Activated T-cell treated with anti-CD3 and anti-CD28 coated beads, Interleukin-2, amount 50 U/mL, for 4 hours (primary cell): ENCODE measurements around the gene PIF1. TPM values are rescaled to one million over a fixed set of nuclear protein-coding genes. Genes with fewer than 3 reads are reported as not detected.
"Not testable (repeated sequence)": the region's sequence is repeated elsewhere in the genome, so short reads cannot be mapped to it uniquely, and the experiment has no call there.

ENCODE experiments used
- ATAC-seq, 2 donors: fragments of 200-7000 bp; cut with Tn5 transposase; one replicate each; pipeline ENCODE4 v1.10.0; 2021
- DNase-seq: peaks from one replicate; pipeline ENCODE4 v3.0.0-alpha.2; 2020
- H3K27me3 Mint-ChIP-seq: one replicate; pipeline ENCODE4 v1.8.0; 2021; ENCODE audit warnings: low read depth, mixed read lengths
- H3K36me3 Mint-ChIP-seq: one replicate; pipeline ENCODE4 v1.8.0; 2022; ENCODE audit warnings: mixed read lengths; ENCODE audit not compliant: insufficient read depth
- H3K4me1 Mint-ChIP-seq: one replicate; pipeline ENCODE4 v1.8.0; 2021; ENCODE audit warnings: low read depth, mixed read lengths
- H3K4me3 Mint-ChIP-seq: one replicate; pipeline ENCODE4 v1.8.0; 2021; ENCODE audit warnings: mild to moderate bottlenecking, moderate library complexity, mixed read lengths
- H3K9me3 Mint-ChIP-seq: one replicate; pipeline ENCODE4 v1.8.0; 2021; ENCODE audit warnings: mixed read lengths
- total RNA-seq, 3 donors: library from RNA; stranded (reverse); gene quantifications; one replicate each; pipeline ENCODE4 v1.2.1, GENCODE V29; 2021

PIF1 gene
- total RNA-seq, 3 donors from 2014 or later = 1.5 to 2.2 (median 1.6) TPM

DNA sequence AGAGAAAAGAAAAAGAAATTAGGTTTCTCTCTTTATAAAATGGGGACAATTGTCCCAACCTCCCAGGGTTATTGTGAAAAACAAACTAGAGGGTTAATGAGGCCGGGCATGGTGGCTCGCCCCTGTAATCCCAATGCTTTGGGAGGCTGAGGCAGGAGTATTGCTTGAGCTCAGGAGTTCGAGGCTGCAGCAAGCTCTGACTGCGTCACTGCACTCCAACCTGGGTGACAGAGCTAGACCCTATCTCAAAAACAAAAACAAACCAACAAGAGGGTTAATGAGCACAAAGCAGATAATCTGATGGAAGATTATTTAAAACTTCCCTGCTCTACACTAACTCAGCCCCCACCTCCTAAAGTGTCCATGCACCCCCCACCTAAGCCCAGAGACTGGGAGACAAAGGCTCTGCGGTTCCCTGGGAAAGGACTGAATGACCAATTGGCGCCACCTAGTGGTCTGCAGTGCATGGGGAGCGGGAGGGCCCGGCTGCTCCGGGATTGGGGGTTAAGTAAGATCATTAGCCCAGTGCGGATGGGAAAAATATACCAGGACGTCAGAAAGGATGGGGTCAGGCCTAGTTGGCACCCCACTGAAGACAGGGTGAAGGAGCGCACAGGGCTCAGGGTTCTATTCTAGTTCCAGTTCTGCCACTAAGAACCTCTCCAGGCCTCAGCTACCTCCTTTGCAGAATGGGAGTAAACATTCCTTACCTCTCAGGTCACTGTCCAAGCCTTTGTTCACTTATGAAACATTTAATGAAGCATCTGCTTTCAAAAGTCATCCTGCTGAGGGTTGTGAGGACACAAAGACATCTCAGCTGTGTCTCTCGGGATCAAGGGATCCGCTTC is 15.6 kb downstream of the PIF1 start:
- ATAC-seq (peak; percentile 71 to 74), DNase-seq (peak; percentile 53)
- H3K4me1 Mint-ChIP-seq = peaks cover 1% of the 10 kb centered on the region
- peaks cover 8% of the 10 kb centered on the region for H3K27me3 Mint-ChIP-seq
- H3K4me3 Mint-ChIP-seq = no peak overlapping the region
- no peaks in the 10 kb centered on the region for H3K36me3 Mint-ChIP-seq
- H3K9me3 Mint-ChIP-seq = no peaks in the 10 kb centered on the region

DNA sequence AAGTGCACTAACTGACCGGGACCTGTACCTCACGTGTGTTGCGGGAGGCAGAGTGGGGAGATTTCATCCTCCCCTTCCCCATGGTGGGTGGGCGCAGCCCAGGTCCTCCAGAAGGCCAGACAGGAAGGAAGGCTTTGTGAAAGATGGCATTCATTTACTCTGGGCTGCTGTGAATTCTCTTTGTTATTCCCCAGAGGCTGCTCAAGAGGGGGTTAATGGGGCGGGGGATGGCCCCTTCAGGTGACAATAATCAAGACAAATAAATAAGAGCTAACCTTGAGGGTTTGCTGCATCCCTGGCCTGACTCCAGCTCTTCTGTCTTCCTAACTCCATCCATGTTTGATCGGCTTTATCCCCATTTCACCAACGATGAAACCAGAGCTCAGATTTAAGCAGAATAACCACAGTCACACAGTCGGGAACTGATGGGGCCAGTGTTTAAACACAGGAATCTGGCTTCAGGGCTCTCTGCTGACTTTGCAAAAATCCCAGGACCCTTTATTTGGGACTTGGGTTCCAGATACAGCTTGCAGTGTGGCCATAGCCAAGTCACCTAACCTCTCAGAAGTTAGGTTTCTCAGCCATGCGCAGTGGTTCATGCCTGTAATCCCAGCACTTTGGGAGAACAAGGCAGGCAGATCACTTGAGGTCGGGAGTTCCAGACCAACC is 16.5 kb downstream of the PIF1 start:
- no peaks in the 10 kb centered on the region for H3K36me3 Mint-ChIP-seq
- no peaks in the 10 kb centered on the region for H3K9me3 Mint-ChIP-seq
- ATAC-seq (no peak), DNase-seq (no peak)
- no peak overlapping the region for H3K4me3 Mint-ChIP-seq
- H3K27me3 Mint-ChIP-seq = peaks cover 8% of the 10 kb centered on the region
- H3K4me1 Mint-ChIP-seq = peaks cover 1% of the 10 kb centered on the region

DNA sequence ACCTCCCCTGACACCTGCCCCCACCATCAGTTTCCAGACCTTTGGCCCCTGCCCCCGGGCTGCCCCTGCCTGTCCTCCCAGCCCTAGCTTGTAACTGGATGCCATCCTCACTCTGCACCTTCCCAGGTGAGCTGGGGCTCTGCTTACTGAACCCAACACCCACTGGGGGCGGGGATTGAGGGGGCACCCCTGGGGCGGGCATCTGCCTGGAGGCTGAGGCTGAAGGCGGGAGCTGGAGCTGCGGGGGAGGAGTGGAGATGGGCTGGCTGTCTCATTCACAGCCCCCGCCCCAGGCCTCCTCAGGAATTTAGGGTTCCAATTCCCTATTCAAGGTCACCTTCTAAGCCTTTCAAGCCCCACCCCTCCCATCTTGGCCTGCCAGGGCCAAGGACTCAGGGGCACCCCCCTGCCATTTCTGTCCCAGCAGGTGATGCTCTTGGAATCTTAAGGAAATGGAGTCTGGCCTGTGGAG is 17.7 kb downstream of the PIF1 start:
- no peak overlapping the region for H3K4me3 Mint-ChIP-seq
- H3K27me3 Mint-ChIP-seq = peaks cover 8% of the 10 kb centered on the region
- ATAC-seq = no peak

DNA sequence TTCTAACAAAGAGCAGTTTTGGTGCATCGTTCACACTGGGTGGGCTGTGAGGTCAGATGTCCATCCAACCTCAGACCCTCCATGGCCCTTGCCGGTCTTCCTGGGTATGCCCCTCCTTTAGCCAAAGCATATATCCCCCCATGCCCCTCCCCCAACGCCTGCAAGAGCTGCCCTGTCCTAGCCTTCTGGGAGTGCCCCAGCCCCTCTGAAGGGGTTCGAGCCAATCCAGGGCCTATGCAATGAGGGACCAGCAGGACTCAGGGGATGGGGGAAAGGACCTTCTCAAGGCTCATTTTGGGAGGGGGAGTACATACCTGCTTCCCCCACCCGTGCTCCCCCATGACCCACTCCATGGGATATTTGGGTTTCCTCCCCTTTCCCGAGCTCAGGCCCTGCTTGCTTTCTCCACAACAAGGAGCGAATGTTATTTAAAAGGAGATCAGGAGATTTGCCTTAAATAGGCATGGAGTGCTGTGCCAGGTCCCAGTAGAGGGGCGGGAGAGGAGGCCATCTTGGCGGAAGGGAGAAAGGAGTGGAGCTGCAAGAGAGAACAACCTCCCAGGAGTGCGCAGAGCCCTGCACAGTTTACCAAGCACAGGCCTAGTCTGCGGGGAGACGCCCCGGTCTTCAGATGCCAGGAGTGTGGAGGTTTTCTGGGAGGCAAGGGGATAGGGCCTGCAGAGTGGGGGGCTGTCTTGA is 18.2 kb downstream of the PIF1 start:
- peaks cover 1% of the 10 kb centered on the region for H3K4me1 Mint-ChIP-seq
- no peaks in the 10 kb centered on the region for H3K36me3 Mint-ChIP-seq
- no peak overlapping the region for H3K4me3 Mint-ChIP-seq
- no peak for ATAC-seq
- H3K27me3 Mint-ChIP-seq = peaks cover 8% of the 10 kb centered on the region
- no peaks in the 10 kb centered on the region for H3K9me3 Mint-ChIP-seq
- no peak for DNase-seq

More for the DNA sequence above, 17.7 kb downstream of the PIF1 start:
- H3K4me1 Mint-ChIP-seq = peaks cover 1% of the 10 kb centered on the region
- DNase-seq = no peak
- no peaks in the 10 kb centered on the region for H3K9me3 Mint-ChIP-seq
- no peaks in the 10 kb centered on the region for H3K36me3 Mint-ChIP-seq

DNA sequence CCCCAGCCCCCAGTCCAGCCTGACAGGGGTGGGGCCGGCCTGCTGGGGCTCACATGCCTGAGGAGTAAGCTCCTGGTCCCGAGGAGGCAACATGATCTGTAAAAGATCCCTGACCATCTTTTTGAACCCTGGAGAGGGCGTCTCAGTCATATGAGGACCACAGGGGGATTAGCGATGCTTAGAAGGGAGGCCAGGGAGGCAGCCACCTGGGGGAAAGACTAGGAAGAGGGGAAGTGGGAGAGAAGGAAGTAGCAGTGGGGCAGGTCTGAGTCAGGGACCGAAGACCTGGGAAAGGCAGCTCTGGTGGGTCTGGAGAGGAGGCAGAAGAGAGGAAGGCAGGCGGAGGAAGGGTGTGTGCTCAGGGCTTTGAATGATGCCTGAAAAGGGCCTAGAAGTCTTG is 18.9 kb downstream of the PIF1 start:
- peaks cover 1% of the 10 kb centered on the region for H3K4me1 Mint-ChIP-seq
- ATAC-seq (no peak), DNase-seq (no peak)
- peaks cover 8% of the 10 kb centered on the region for H3K27me3 Mint-ChIP-seq
- no peak overlapping the region for H3K4me3 Mint-ChIP-seq
- no peaks in the 10 kb centered on the region for H3K36me3 Mint-ChIP-seq
- H3K9me3 Mint-ChIP-seq = no peaks in the 10 kb centered on the region

DNA sequence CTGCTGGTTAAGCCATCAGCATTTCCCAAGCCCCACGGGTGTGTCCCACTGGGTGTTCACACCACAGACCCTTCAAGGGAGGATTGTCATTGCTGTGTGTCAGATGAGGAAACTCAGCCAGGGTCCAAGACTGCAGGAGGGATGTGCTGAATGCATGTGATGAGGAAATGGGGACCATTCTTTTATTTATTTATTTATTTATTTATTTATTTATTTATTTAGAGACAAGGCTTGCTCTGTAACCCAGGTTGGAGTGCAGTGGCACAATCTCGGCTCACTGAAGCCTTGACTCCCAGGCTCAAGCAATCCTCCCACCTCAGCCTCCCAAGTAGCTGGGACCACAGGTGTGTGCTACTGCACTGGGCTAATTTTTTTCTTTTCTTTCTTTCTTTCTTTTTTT is 20.8 kb downstream of the PIF1 start:
- peaks cover 8% of the 10 kb centered on the region for H3K27me3 Mint-ChIP-seq
- H3K4me1 Mint-ChIP-seq = no peaks in the 10 kb centered on the region
- no peak for ATAC-seq
- H3K9me3 Mint-ChIP-seq = no peaks in the 10 kb centered on the region
- no peak overlapping the region for H3K4me3 Mint-ChIP-seq
- no peak for DNase-seq
- no peaks in the 10 kb centered on the region for H3K36me3 Mint-ChIP-seq

DNA sequence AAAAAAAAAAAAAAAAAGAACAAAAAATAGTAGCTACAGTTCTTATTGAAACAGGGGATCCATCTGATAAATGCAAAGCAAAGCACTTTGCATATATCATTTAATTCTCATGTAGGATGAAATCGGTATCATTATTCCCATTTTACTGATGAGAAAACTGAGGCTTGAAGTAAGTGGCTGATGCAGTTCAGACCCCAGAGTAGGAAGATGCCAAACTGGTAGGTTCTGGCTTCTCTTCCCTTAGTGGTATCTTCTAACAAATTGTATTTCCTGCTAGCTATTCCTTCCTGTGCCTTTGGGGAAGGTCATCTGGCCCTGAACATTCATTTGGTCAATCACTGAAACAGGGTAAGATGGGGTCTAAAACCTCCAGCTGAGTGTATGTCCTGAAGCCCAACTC is 21.9 kb downstream of the PIF1 start:
- Mint-ChIP-seq H3K9me3 (no peaks in the 10 kb centered on the region), H3K27me3 (peaks cover 7% of the 10 kb centered on the region), H3K4me1 (no peaks in the 10 kb centered on the region), H3K36me3 (no peaks in the 10 kb centered on the region), H3K4me3 (no peak overlapping the region)
- ATAC-seq (no peak), DNase-seq (no peak)

DNA sequence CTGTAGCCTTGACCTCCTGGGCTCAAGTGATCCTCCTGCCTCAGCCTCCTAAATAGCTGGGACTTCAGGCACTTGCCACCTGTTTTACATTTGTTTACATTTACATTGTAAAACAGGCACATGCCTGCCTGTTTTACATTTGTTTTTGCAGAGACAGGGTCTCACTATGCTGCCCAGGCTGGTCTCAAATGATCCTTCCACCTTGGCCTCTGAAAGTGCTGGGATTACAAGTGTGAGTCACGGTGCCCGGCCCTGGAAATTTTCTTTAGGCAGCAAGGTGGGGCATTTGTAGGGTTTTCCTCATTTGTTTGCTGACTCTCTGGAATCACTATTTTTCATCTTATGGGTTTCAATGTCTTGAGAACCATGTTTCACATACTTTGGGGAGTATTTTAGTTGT is 25.0 kb downstream of the PIF1 start:
- no peak for DNase-seq
- Mint-ChIP-seq H3K36me3 (no peaks in the 10 kb centered on the region), H3K4me3 (no peak overlapping the region), H3K27me3 (no peaks in the 10 kb centered on the region), H3K9me3 (no peaks in the 10 kb centered on the region), H3K4me1 (no peaks in the 10 kb centered on the region)
- ATAC-seq = no peak

DNA sequence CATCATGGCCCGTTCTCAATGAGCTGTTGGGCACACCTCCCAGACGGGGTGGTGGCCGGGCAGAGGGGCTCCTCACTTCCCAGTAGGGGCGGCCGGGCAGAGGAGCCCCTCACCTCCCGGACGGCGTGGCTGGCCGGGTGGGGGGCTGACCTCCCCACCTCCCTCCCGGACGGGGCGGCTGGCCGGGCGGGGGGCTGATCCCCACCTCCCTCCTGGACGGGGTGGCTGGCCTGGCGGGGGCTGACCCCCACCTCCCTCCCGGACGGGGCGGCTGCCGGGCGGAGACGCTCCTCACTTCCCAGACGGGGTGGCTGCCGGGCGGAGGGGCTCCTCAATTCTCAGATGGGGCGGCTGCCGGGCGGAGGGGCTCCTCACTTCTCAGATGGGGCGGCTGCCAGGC is 26.5 kb downstream of the PIF1 start:
- H3K4me1 Mint-ChIP-seq, H3K4me3 Mint-ChIP-seq, H3K27me3 Mint-ChIP-seq, ATAC-seq, H3K36me3 Mint-ChIP-seq, DNase-seq, H3K9me3 Mint-ChIP-seq: not testable (repeated sequence)

DNA sequence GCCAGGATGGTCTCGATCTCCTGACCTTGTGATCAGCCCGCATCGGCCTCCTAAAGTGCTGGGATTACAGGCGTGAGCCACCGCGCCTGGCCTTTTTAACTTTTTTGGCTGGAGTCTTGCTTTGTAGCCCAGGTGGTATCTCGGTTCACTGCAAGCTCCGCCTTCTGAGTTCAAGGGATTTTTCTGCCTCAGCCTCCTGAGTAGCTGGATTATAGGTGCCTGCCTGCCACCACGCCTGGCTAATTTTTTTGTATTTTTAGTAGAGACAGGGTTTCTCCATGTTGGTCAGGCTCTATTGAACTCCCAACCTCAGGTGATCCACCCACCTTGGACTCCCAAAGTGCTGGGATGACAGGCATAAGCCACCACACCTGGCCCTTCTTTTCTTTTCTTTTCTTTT is 29.5 kb downstream of the PIF1 start:
- not testable (repeated sequence) for ATAC-seq, H3K4me1 Mint-ChIP-seq, H3K27me3 Mint-ChIP-seq, H3K36me3 Mint-ChIP-seq, H3K9me3 Mint-ChIP-seq, DNase-seq, H3K4me3 Mint-ChIP-seq

DNA sequence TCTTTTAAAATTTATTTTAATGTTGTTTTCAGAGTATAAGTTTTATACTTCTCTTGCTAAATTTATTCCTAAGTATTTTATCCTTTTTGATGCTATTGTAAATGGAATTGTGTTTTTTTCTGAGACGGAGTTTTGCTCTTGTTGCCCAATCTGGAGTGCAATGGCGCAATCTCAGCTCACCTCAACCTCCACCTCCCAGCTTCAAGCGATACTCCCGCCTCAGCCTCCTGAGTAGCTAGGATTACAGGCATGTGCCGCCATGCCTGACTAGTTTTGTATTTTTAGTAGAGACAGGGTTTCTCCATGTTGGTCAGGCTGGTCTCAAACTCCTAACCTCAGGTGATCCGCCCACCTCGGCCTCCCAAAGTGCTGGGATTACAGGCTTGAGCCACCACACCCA is 30.1 kb downstream of the PIF1 start:
- not testable (repeated sequence) for H3K9me3 Mint-ChIP-seq, H3K27me3 Mint-ChIP-seq, ATAC-seq, H3K4me3 Mint-ChIP-seq, H3K36me3 Mint-ChIP-seq, H3K4me1 Mint-ChIP-seq, DNase-seq

DNA sequence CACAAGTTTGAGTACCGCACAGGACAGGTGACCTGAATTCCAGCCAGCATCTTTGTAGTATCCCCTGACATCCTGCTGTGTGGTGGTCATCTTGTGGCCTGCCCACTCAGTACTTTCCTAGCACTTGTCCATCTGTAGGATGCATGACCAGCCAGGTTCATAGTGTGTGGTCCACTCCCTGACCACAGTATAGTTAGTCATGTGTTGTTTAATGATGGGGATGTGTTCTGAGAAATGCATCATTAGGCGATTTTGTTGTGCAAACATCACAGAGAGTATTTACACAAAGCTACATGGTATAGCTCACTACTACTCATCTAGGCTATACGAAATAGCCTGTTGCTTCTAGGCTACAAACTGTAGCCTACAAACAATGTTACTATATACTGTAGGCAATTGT is 33.2 kb downstream of the PIF1 start:
- ATAC-seq = no peak
- no peaks in the 10 kb centered on the region for H3K9me3 Mint-ChIP-seq
- H3K4me3 Mint-ChIP-seq = no peak overlapping the region
- H3K36me3 Mint-ChIP-seq = no peaks in the 10 kb centered on the region
- no peaks in the 10 kb centered on the region for H3K27me3 Mint-ChIP-seq
- DNase-seq = no peak
- H3K4me1 Mint-ChIP-seq = no peaks in the 10 kb centered on the region

DNA sequence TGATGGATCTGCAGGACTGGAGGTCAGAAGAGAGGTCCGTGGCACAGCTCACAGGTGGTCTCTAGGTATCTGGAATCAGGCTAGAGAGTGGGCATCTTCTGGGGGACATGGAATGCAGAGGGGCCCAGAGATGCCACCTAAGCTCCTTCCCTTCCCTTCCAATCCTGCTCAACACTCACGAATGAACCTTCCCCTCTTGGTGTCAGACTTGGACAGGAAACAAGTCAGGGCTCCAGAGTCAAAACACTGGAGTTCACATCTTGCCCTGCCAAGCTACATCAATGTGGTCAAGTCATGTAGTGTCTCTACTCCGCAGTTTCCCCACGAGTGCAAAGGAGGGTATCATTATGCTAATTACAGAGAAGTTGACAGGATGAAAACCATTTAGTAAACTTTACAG is 34.0 kb downstream of the PIF1 start:
- Mint-ChIP-seq H3K9me3 (no peaks in the 10 kb centered on the region), H3K36me3 (no peaks in the 10 kb centered on the region), H3K4me1 (no peaks in the 10 kb centered on the region), H3K4me3 (no peak overlapping the region), H3K27me3 (no peaks in the 10 kb centered on the region)
- ATAC-seq (no peak), DNase-seq (no peak)

DNA sequence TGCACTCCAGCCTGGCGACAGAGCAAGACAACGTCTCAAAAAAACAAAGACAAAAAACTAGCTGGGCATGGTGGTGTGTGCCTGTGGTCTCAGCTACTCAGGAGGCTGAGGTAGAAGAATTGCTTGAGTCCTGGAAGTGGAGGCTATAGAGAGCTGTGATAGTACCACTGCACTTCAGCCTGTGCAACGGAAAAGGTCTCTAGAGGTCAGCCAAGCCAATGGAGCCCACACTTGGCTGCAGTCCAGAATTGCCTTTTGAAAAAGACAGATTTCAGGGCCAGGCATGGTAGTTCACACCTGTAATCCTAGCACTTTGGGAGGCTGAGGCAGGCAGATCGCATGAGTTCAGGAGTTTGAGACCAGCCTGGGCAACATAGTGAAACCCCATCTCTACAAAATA is 41.7 kb downstream of the PIF1 start:
- no peak for ATAC-seq
- H3K27me3 Mint-ChIP-seq = peaks cover 6% of the 10 kb centered on the region
- peaks cover 11% of the 10 kb centered on the region for H3K4me1 Mint-ChIP-seq
- no peak overlapping the region for H3K4me3 Mint-ChIP-seq
- H3K9me3 Mint-ChIP-seq = no peaks in the 10 kb centered on the region
- no peak for DNase-seq
- H3K36me3 Mint-ChIP-seq = no peaks in the 10 kb centered on the region
